NCI-H226 (cell line): ENCODE data around the gene ABCG1.
"Not testable (repeated sequence)": the region's sequence is repeated elsewhere in the genome, so short reads cannot be mapped to it uniquely, and the experiment has no call there.

Source experiments
- DNase-seq: peaks from one replicate; pipeline ENCODE4 v3.0.0-alpha.2; 2015

The ABCG1 gene

DNA sequence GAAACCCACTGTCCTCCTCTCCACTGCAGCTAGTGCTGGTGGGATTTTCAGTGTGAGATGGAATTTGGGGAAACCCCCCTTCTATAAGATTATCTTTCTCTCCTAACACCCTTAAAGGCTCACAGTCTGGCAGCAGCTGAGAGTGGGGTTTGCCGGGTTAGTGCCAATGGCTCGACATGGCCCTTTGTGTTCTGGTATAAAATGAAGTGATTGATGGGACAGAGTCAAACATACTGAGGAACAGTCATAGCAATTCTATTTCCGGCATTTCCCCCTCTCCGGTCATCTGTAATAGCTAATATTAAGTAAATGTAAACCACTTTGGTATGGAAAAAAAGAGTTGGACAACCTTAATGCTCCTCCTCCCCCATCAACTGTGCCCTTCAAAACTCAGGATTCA, 58.7 kb downstream of the ABCG1 start:
- no peak for DNase-seq

DNA sequence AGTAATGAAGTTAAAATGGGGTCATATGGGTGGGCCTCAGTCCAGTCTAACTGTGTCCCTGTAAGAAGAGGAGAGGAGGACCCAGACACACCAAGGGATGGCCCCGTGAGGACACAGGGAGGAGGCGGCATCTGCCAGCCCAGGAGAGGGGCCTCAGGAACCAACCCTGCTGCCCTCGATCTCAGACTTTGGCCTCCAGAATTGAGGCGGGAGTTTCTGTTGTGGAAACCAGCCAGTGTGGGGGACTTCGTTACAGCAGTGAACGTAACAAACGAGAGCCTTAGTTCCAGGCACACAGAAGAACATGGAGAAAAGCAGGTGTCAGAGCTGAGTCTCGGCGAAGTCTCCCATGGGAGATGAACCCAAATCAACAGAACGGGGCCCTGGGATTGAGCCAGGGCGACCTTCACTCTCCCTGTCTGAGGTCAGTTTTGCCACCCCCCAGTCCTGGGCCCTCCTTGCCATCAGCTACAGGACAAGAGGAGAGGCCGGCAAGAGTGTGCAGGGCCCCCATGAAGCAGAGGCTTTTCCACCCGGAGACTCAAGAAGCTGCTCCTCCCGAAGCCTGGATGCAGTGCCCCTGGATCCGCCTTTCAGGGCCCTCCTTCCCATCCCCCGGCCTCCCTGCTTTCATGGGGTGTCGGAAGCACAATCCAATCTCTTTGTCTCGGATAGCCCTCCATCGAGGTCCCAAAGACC, 59.7 kb downstream of the ABCG1 start:
- no peak for DNase-seq

DNA sequence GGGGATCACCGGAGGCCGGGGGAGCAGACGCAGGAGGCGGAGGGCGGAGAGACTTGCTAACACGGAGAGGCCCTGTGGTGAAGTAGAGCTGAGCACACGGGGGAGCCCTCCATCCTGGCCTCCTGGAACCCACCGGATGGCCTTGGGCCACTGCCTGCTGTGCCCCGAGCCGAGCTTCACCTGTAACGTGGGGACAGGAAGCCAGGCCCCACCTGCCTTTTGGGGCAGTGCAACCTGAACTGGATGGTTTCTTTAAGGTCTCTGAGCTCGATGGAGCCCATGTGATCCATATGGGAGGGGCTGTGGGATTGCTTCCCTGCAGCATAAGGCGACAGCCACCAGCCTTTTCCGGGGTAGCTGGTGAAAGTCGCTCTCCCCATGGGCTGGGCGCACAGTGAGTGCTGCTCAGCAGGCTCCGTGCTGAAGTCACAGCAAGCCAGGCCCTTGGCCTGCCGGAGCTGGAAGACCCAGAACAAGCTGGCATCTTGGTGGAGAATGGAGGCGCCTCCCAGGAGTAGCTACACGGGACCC, 60.5 kb downstream of the ABCG1 start:
- DNase-seq = no peak

DNA sequence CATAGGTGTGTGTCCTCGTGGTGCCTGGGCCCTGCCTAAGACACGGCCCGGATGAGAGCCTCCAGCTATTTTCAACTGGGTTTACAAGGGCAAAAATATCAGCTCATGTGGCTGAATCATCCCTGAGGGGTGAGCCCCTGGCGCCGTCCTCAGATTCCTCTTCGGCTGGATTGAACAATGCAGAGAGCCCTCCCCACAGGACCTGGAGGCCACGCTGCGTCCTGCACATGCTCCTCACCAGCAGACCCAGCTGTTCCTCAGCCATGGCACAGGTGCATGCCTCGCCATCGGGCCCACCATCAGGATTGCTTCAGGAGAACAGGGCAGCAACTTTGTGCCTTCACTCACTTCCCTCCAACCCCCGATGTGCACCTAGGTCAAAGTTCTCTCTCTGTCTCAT, 60.9 kb downstream of the ABCG1 start:
- DNase-seq = no peak

DNA sequence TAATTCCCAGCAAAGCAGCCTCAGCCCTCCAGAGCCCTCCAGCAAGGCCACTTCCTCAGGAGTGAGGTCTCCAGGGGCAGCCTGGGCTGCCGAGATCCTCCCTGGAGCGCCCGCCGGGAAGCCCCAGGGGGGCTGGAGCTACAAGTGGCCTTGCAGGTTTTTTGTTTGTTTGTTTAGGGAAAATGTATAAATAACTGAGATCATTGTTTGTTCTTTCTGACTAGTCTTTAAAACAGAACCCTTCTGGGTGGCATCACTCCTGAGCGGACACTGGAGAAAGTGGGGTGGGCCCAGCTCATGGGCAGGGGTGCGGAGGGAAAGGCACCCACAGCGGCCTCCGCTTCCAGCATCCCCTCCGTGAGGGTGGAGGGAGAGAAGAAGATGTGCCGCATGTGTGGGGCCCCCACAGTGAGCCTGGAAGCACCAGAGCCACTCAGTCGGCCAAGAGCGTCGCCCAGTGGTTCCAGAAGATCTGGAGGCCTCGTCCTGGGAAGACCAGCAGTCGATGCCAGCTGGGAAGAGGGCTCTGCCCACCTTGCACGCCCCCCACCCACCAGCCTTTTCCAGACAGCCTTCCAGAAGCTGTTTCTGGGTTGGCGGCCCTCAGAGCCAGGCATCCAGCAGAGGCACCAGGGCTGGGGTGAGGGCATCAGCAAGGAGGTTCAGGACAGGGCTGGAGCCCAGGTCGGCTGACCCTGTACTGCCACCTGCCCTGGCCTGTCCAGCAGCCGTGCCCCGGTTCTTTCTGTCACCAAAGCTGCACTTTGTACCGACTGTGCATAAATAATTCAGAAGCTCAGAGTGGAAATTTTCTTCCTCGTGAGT, 61.6 kb downstream of the ABCG1 start:
- no peak for DNase-seq

DNA sequence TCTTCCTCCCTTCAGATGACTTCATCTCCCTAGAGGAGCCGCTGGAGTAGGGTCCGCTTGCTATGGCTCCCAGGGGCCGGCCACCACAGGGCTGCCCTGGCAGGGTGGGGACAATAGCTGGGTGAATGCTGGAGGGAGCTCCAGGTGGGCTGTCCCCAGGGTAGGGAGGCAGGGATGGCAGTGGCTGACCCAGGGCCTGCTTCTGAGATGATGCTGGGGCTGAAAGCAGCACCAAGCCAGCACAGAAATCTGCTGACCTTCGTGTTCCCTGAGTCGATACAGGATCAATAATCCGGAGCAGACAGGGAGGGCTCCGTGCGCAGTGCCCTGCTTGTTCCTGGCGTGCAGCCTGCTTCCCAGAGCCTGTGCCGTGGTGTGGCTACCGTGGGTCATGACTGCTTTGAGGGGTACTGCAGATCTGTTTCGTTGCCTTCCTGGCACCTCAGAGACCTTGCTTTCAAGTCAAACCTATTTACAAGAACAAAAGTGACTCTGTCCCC, 62.3 kb downstream of the ABCG1 start:
- DNase-seq = no peak

DNA sequence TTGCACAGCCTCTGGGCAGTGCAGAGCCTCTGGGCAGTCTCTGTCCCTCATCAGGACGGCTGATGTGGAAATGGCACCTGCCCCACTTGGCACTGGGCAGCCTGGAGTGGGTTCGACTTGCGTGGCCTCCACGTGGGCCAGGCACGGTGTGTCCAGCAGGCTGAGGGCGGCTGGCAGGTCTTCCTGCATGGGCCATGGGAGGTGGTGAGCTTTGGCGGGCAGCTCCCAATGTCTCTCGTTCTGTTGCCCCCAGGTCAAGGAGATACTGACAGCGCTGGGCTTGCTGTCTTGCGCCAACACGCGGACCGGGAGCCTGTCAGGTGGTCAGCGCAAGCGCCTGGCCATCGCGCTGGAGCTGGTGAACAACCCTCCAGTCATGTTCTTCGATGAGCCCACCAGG, 63.1 kb downstream of the ABCG1 start:
- DNase-seq = no peak

DNA sequence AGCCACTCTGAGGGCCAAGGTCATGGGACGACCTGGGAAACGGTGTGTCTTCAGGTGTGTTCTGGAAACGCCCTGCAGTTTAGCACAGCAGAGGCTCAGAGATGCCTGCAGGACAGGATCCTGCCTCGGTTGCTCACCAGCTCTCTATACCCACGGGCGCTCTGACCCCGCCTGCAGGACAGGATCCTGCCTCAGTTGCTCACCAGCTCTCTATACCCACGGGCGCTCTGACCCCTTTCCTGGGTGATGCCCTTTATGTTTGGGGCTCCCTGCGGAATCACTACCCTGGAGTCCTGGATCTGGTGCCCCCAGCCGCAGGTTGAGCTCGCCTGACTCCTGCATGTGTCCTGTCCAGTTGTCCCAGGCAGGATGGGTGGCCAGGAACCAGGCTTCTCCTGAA, 63.8 kb downstream of the ABCG1 start:
- no peak for DNase-seq

DNA sequence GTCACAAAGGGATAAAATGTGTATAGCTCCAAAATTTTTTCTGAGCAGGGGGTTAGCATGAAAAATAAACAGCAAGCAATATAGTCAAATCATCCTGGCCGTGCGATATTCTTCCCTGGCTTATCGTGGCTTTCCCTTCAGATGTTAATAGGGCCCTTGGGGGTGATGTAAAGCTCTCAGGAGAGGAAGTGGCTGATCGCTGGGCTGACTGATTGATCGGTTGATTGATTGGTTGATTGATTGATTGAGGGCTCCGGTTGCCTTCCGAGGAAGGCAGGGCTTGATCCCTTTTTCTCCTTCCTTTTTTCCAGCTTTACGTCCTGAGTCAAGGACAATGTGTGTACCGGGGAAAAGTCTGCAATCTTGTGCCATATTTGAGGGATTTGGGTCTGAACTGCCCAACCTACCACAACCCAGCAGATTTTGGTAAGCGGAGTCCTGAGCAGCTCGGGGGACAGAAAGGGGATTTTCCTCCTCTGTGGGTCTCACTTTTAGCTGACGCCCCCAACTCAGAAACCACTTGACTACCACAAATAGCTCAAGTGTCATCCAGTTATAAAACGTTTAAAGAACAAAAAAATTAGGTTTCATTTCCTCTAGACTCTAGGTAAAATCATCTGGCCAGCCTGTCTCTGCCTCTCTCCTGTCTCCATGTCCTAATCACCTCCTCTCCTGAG, 66.8 kb downstream of the ABCG1 start:
- DNase-seq = no peak

DNA sequence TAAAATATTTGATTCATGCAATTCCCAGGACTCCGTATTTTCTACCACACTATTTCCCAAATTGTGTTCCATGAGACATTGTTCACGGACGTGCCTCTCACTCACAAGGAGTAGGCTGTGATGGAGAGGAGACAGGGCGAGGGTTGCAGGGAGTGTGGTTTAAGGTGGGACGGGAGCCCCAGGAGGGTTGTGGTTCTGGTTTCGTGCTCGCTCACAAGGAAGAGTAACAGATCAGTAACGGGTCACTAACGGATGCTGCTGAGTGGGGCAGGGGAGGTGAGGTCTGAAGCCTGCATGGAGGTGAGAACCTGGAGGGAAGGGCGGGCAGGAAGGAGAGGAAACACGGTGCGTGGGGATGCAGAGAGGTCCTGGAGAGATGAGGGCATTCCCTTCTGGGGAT, 67.5 kb downstream of the ABCG1 start:
- no peak for DNase-seq

DNA sequence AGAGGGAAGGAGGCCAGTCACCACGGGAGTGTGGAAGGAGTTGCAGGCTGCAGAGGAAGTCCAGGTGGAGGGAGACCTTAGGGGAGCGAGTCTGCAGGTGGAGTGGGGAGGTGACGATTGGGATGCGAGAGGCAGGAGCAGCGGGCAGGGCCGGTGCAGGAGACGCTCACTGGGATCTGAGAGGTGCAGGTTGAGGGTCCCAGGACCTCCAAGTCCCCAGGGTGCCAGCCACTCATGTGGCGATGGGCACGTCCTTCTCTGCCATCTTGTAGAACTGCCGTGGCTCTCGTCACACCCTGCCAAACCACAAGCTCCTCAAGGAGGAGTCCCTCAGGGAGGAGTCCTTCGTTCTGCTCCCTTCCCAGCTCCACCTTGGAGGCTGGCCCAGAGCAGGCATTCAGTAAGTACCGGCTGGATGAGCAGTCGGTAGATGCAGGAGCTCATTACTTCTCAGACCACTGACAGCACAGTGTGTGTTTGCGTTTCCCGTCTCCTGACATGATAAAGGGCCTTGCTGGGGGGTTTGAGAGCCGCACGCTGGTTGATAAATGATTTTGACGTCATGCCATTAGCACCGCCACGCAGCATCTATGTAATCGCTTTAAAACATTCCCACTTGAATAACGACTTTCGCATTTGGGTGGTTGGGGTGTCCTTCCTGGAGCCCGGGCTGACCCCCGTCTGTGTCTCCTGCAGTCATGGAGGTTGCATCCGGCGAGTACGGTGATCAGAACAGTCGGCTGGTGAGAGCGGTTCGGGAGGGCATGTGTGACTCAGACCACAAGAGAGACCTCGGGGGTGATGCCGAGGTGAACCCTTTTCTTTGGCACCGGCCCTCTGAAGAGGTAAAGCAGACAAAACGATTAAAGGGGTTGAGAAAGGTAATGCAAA, 68.5 kb downstream of the ABCG1 start:
- DNase-seq = no peak

DNA sequence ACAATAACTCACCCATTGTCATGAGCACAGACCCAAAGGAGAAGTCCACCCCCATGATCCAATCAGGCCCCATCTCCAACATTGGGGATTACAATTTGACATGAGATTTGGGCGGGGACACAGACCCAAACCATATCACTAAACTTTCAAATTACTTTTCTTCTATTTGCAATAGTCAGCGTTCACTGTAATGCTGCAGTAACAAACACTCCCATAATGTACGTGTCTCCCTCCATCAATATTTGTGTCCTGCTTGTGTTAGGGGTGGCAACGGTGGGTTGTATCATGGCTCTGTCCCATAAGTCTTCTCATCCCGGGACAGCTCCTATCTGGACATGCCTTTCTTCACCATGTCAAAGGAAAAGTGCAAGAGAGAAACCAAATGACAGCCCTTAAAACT, 70.0 kb downstream of the ABCG1 start:
- DNase-seq = no peak

DNA sequence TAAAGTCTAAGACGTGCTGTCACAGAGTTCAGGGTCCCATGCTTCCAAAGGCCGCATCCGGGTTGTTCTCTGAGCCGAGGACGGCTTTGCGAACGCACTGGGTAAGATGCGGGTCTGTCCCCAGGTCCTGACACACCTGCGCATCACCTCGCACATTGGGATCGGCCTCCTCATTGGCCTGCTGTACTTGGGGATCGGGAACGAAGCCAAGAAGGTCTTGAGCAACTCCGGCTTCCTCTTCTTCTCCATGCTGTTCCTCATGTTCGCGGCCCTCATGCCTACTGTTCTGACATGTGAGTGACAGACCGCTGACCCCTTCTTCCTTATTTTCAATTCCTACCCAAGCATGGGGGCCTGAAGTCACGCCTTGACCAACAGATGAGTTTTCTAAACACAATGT, 71.0 kb downstream of the ABCG1 start:
- DNase-seq = no peak

DNA sequence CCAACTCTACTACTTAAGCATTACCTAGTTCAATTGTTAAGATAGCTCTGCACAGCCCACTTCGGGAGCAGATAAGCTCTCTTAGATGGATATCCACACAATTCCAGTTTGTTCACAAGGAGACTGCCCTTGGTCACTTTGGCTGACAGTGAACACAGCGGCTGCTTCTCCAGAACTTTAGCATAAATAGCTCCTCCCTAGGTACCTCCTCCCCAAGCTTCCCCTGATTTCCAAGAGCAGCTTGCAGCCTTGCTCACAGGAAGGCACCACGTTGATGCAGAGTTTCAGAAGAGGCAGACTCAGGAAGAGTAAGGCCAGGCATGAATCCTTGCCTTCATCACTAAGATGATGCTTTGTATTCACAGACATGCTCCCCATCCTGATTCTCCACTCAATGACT, 71.6 kb downstream of the ABCG1 start:
- DNase-seq = no peak

DNA sequence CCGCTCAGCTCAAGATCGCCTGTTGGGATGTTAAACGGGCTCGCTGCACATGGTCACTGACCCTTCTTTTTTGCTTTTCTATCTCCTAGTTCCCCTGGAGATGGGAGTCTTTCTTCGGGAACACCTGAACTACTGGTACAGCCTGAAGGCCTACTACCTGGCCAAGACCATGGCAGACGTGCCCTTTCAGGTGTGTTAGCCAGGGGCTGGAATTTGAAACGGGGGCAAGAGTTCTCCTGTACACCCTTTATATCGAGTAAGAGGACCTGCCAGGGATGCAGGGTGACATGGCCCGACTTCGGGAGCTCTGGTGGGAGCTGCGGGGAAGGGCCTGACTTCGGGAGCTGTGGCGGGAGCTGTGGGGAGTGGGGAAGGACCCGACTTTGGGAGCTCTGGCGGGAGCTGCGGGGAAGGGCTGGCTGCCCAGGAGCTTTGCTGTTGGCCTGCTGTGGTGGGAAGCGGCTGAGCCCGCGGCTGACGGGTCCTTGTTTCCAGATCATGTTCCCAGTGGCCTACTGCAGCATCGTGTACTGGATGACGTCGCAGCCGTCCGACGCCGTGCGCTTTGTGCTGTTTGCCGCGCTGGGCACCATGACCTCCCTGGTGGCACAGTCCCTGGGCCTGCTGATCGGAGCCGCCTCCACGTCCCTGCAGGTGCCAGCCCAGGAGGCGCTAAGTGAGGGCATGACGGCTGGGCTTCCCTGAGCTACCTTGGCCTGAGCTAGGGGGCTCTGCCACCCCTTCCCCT, 72.2 kb downstream of the ABCG1 start:
- DNase-seq = no peak

DNA sequence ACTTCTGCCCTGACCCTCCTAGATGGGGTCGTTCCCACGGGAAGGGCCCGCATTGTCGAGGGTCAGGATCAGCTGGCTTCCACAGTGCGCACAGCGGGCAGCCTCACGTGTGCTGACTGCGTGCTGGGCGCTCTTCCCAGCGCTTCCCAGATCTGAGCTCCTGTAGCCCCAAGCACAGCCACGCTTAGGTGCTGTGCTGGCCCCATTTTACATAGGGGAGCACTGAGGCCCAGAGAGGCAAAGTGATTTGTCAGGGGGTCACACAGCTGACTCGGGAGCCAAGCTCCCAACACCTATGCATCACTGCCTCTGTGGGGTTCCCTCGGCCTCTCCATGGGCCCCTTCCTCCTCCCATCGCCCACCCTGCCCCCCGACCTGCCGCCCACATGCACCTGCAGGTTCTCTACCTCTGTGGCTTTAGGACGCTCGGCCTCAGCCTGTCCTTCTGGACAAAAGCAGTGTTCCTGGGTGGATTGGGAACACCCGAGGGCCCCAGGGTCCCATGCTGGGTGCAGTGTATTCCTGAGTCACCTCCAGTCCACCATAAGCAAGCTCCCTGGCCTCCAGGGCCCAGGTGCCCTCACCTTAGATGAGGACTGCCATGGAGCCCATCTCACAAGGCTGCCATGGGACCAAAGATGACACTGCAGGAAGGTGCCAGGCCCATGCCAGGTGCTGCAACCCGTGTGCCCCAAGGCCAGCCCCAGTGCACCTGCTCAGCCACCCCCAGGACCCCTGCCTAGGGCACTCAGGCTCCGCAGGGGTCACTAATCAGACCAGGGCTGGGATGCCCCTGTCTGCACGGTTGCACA, 73.0 kb downstream of the ABCG1 start:
- no peak for DNase-seq

DNA sequence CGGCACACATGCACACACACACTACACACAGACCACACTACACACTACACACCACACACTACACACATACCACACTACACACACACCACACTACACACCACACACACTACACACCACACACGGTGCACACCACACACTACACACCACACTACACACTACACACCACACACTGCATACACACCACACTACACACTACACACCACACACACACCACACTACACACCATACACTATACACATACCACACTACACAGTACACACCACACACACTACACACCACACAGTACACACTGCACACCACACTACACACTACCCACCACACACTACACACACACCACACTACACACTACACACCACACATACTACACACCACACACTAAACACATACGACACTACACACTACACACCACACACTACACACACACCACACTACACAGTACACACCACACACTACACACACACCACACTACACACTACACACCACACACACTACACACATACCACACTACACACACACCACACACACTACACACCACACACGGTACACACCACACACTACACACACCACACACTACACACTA, 73.7 kb downstream of the ABCG1 start:
- DNase-seq = not testable (repeated sequence)

DNA sequence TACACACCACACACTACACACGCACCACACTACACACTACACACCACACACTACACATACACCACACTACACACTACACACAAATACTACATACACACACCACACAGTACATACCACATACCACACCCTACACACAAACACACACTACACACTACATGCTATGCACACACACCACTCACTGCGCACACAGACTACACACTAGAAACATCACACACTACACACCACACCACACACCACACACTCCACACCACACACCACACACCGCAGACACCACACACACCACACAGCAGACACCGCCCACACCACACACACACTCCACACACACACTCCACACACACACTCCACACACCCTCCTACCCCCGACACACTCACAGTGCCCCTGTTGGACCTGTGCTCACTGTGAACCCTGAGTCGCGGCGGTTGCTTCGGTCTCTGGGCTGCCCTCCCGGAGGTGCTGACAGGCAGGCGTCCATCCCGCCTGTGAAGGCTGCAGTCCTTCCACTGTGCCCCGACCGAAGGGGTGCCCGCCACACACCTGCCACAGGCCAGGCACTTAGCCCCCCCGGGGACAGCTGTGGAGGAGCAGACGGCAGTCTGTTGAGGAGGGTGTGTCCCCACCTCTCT, 74.8 kb downstream of the ABCG1 start:
- DNase-seq = no peak

DNA sequence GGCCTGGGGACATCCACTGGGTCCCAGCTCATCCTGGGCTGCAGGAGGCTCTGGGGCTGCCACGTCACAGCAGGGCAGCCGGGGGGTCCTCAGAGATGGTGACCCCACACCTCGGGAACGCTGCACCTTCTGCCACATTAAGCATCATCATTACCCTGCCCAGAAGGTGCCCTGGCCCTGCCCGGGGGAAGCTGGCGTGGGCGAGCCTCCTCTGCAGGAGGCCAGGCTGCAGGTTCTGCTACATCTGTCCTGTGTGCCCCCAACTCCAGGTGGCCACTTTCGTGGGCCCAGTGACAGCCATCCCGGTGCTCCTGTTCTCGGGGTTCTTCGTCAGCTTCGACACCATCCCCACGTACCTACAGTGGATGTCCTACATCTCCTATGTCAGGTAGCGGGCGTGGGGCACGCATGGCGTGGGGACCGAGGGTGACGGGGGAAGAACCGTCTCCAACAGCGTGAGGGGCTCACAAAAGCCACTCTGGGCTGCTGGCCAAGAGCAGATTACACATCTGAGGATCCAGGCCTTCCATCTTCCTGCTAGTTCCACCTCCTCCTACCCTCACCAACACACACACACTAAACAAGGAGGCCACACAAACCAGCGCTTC, 75.4 kb downstream of the ABCG1 start:
- no peak for DNase-seq

DNA sequence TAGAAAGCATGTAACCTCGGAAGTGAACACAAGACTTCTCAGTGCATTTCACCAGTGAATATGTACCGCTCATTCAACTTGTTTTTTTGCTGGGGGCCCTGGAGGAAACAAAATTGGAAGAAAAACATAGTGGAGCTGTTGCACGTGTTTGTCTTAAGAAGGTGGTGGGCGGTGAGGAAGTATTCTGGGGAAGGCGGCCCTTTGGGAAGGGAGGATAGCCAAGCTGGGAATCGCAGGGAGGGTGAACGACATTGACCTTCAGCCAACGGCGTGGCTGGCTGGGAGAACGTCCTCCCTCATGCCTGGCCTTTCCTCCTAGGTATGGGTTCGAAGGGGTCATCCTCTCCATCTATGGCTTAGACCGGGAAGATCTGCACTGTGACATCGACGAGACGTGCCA, 76.9 kb downstream of the ABCG1 start:
- no peak for DNase-seq
